ENCODE results near the gene TRPM7. TPM values are rescaled to one million over a fixed set of nuclear protein-coding genes. Genes with fewer than 3 reads are reported as not detected.
"Not testable (repeated sequence)": the region's sequence is repeated elsewhere in the genome, so short reads cannot be mapped to it uniquely, and the experiment has no call there.

The TRPM7 gene
- total RNA-seq, 1 donor from 2014 or later, result 31.2 TPM

- H3K36me3 ChIP-seq (ENCODE audit: control insufficient read depth, insufficient read depth, low read length), result no peaks in the 10 kb centered on the region
- no peak overlapping the region for H3K4me3 ChIP-seq (ENCODE audit: low read depth, low read length)
- TF ChIP-seq, protein P1, sequence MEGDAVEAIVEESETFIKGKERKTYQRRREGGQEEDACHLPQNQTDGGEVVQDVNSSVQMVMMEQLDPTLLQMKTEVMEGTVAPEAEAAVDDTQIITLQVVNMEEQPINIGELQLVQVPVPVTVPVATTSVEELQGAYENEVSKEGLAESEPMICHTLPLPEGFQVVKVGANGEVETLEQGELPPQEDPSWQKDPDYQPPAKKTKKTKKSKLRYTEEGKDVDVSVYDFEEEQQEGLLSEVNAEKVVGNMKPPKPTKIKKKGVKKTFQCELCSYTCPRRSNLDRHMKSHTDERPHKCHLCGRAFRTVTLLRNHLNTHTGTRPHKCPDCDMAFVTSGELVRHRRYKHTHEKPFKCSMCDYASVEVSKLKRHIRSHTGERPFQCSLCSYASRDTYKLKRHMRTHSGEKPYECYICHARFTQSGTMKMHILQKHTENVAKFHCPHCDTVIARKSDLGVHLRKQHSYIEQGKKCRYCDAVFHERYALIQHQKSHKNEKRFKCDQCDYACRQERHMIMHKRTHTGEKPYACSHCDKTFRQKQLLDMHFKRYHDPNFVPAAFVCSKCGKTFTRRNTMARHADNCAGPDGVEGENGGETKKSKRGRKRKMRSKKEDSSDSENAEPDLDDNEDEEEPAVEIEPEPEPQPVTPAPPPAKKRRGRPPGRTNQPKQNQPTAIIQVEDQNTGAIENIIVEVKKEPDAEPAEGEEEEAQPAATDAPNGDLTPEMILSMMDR (IDR thresholded peaks at IDR 0.05; ENCODE audit: insufficient read depth, low read length, poor library complexity, severe bottlenecking), result no peak
- no peaks in the 10 kb centered on the region for H3K27me3 ChIP-seq (ENCODE audit: control insufficient read depth, insufficient read depth, low read length)
- no peak for DNase-seq (ENCODE audit: low read depth)
These were observed 21.4 kb upstream of the TRPM7 start for GRCh38 chr15:50707878-50708427.

GRCh38 chr15:50702762-50703334 lies 16.3 kb upstream of the TRPM7 start:
- TF ChIP-seq, protein P1 (IDR thresholded peaks at IDR 0.05; ENCODE audit: insufficient read depth, low read length, poor library complexity, severe bottlenecking), result no peak
- H3K4me3 ChIP-seq (ENCODE audit: low read depth, low read length), result no peak overlapping the region
- DNase-seq (ENCODE audit: low read depth), result no peak
- H3K36me3 ChIP-seq (ENCODE audit: control insufficient read depth, insufficient read depth, low read length), result no peaks in the 10 kb centered on the region
- H3K27me3 ChIP-seq (ENCODE audit: control insufficient read depth, insufficient read depth, low read length), result no peaks in the 10 kb centered on the region

- Histone ChIP-seq H3K36me3 (ENCODE audit: control insufficient read depth, insufficient read depth, low read length) (no peaks in the 10 kb centered on the region), H3K27me3 (ENCODE audit: control insufficient read depth, insufficient read depth, low read length) (no peaks in the 10 kb centered on the region), H3K4me3 (ENCODE audit: low read depth, low read length) (no peak overlapping the region)
- TF ChIP-seq, protein P1 (IDR thresholded peaks at IDR 0.05; ENCODE audit: insufficient read depth, low read length, poor library complexity, severe bottlenecking), result no peak
- DNase-seq (ENCODE audit: low read depth), result no peak
These were observed 11.5 kb upstream of the TRPM7 start for GRCh38 chr15:50698101-50698500.

DNA sequence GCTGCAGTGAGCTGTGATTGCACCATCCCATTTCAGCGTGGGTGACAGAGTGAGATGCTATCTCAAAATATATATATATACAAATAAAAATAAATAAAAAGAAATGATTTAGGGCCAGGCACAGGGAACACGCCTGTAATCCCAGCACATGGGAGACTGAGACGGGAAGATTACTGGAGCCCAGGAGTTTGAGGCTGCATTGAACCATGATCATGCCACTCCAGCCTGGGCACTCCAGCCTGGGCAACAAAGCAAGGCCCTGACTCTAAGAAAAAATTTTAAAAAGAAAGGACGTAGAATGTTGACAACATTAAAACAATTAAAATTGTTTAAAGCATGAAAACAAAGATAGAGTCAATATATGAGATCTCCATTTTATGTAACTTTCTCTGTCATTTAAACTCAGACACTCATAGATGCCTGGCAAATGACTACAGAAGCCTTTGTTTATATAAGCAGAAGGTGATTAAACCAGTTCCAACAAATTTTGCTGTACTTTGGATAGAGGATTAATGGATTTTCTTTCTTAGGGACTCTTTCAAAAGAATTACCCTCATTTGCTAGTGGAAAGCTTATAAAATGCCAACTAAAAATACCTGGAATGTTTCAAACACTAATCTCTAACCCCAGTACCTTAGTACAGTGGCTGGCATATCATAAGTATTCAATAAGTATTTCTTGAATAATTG lies 10.7 kb upstream of the TRPM7 start:
- Histone ChIP-seq H3K36me3 (ENCODE audit: control insufficient read depth, insufficient read depth, low read length) (no peaks in the 10 kb centered on the region), H3K27me3 (ENCODE audit: control insufficient read depth, insufficient read depth, low read length) (no peaks in the 10 kb centered on the region), H3K4me3 (ENCODE audit: low read depth, low read length) (no peak overlapping the region)
- TF ChIP-seq, protein P1 (IDR thresholded peaks at IDR 0.05; ENCODE audit: insufficient read depth, low read length, poor library complexity, severe bottlenecking), result no peak
- no peak for DNase-seq (ENCODE audit: low read depth)

DNA sequence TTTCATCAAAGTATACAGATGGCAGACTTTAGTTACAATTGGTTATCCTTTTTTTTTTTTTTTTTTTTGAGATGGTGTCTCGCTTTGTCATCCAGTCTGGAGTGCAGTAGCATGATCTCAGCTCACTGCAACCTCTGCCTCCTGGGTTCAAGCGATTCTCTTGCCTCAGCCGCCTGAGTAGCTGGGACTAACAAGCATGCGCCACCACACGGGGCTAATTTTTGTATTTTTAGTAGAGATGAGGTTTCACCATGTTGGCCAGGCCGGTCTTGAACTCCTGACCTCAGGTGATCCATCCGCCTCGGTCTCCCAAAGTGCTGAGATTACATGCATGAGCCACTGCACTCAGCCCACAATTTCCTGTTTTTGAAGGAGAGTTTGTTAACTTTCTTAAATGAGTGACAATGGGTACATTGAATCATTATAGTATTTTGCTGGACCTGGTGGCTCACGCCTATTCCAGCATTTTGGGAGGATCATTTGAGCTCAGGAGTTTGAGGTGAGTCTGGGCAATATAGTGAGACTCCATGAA lies 8.1 kb upstream of the TRPM7 start:
- not testable (repeated sequence) for H3K4me3 ChIP-seq (ENCODE audit: low read depth, low read length); H3K36me3 ChIP-seq (ENCODE audit: control insufficient read depth, insufficient read depth, low read length); H3K27me3 ChIP-seq (ENCODE audit: control insufficient read depth, insufficient read depth, low read length)

DNA sequence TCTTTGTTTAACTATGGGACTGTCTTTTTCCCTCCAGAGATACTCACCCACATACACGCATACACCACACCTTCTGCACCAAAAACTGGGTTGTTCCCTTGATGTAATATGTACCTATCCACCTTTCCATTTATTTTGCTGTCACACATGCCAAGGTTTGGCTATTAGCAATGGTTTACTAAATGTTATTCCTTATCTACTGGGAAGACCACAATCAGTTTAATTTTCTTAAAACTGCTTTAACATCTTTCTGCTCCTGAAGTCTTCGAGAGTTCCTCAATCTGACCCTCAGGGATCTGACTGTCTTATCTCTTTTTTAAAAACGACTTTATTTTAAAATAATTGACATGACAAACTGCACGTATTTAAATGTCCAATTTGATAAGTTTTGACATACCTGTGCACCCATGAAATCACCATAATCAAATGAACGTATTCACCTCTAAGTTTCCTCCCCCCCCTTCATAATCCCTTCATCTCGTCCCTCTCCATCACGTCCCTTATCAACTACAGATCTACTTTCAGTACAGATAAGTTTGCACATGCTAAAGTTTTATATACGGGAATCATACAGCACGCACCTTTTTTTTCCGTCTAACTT lies 805 bp upstream of the TRPM7 start:
- Histone ChIP-seq H3K4me3 (ENCODE audit: low read depth, low read length) (peak overlapping the region; percentile 99), H3K36me3 (ENCODE audit: control insufficient read depth, insufficient read depth, low read length) (no peaks in the 10 kb centered on the region), H3K27me3 (ENCODE audit: control insufficient read depth, insufficient read depth, low read length) (no peaks in the 10 kb centered on the region)
- TF ChIP-seq, protein P1 (IDR thresholded peaks at IDR 0.05; ENCODE audit: insufficient read depth, low read length, poor library complexity, severe bottlenecking), result no peak
- no peak for DNase-seq (ENCODE audit: low read depth)

More for the DNA sequence above, 8.1 kb upstream of the TRPM7 start:
- not testable (repeated sequence) for DNase-seq (ENCODE audit: low read depth)

All from kidney epithelial cell (primary cell).